HCT116 (cell line): ENCODE data around the gene RPTOR. TPM values are rescaled to one million over a fixed set of nuclear protein-coding genes. Genes with fewer than 3 reads are reported as not detected.

Source experiments
- ATAC-seq: fragments of 200-7000 bp; cut with Tn5 transposase; 2 replicates; pipeline ENCODE4 v1.9.1; 2020; ENCODE audit warnings: mild to moderate bottlenecking, moderate library complexity
- BruUV-seq: library from RNA; stranded (reverse); fragments of 400-500 nt; replicated peaks from 2 replicates; lab custom pipeline; 2021; lab: Mats Ljungman, UMichigan
- CTCF ChIA-PET: fragments of 300-600 bp; sonication (Branson Sonifier 250); formaldehyde crosslinking; loops from one replicate; lab custom pipeline; 2021; ENCODE audit warnings: antibody characterized with exemption; lab: Charles Lee
- POLR2A ChIA-PET: fragments of 300-600, 350-600 bp; sonication (Branson Sonifier 250); formaldehyde crosslinking; loops from one replicate; lab custom pipeline; 2021; ENCODE audit warnings: antibody characterized with exemption; lab: Charles Lee
- RAD21 ChIA-PET, 2 experiments: fragments of 300-600 bp; sonication (Branson Sonifier 250); formaldehyde crosslinking; loops; one replicate each; lab custom pipeline; 2023; ENCODE audit warnings: low total read pairs in 2 of 2; ENCODE audit not compliant: uncharacterized antibody in 2 of 2, unreplicated experiment in 2 of 2, low non-redundant PET in 1 of 2; lab: Charles Lee
- DNase-seq: peaks from one replicate; pipeline ENCODE4 v3.0.0-alpha.2; 2010; ENCODE audit warnings: low read depth, low spot score
- H2AFZ ChIP-seq: fragments of 200-600 bp; shearing (Covaris generic), sonication (generic); 2 replicates; pipeline ENCODE4 v1.6.1; 2017; ENCODE audit warnings: low read depth, mixed run types, mixed read lengths, antibody characterized with exemption, low read length; ENCODE audit not compliant: poor library complexity, severe bottlenecking
- H3K27ac ChIP-seq: 2 replicates; pipeline ENCODE4 v1.5.1; 2012; ENCODE audit warnings: low read depth, low read length
- H3K27me3 ChIP-seq: fragments of 200-600 bp; sonication (generic); 2 replicates; pipeline ENCODE4 v1.6.1; 2016; ENCODE audit warnings: mixed run types, low read length, mixed read lengths; ENCODE audit not compliant: insufficient read depth
- H3K36me3 ChIP-seq, 2 experiments: fragments of 200-500 bp in 1 of 2; fragments of 200-600 bp in 1 of 2; sonication (Bioruptor generic) in 1 of 2; sonication (generic) in 1 of 2; 2 replicates each; pipeline versions ENCODE4 v1.5.1 to v1.6.1; 2014 to 2016; ENCODE audit warnings: low read length in 2 of 2, inconsistent platforms in 1 of 2, mixed read lengths in 1 of 2, mixed run types in 1 of 2; ENCODE audit not compliant: insufficient read depth in 2 of 2, control insufficient read depth in 1 of 2
- H3K4me1 ChIP-seq, 2 experiments: fragments of 200-600 bp in 1 of 2; sonication (generic) in 1 of 2; 2 replicates each; pipeline versions ENCODE4 v1.5.1 to v1.6.1; 2012 to 2017; ENCODE audit warnings: low read length in 2 of 2, inconsistent platforms in 1 of 2, mild to moderate bottlenecking in 1 of 2, mixed read lengths in 1 of 2, mixed run types in 1 of 2, moderate library complexity in 1 of 2; ENCODE audit not compliant: insufficient read depth in 2 of 2, control insufficient read depth in 1 of 2
- H3K4me2 ChIP-seq: fragments of 200-600 bp; sonication (generic); 2 replicates; pipeline ENCODE4 v1.6.1; 2017; ENCODE audit warnings: mixed run types, low read length, mixed read lengths
- H3K4me3 ChIP-seq, 2 experiments: fragments of 200-600 bp in 1 of 2; sonication (generic) in 1 of 2; replicated peaks in 1 of 2; 2 replicates each; pipeline ENCODE4 v1.5.1; 2011 to 2016; ENCODE audit warnings: low read length in 2 of 2, control low read depth in 1 of 2, low read depth in 1 of 2, mild to moderate bottlenecking in 1 of 2, mixed read lengths in 1 of 2, mixed run types in 1 of 2
- H3K79me2 ChIP-seq: fragments of 200-600 bp; sonication (generic); 2 replicates; pipeline ENCODE4 v1.6.1; 2017; ENCODE audit warnings: mild to moderate bottlenecking, mixed run types, low read length, moderate library complexity, mixed read lengths; ENCODE audit not compliant: insufficient read depth
- H3K9ac ChIP-seq: fragments of 200-600 bp; sonication (generic); 2 replicates; pipeline ENCODE4 v1.6.1; 2016; ENCODE audit warnings: low read length, mixed read lengths
- H3K9me2 ChIP-seq: fragments of 200-600 bp; sonication (generic), shearing (Covaris generic); 2 replicates; pipeline ENCODE4 v1.6.1; 2017; ENCODE audit warnings: mixed run types, mild to moderate bottlenecking, moderate library complexity; ENCODE audit not compliant: insufficient read depth
- H3K9me3 ChIP-seq, 2 experiments: fragments of 200-500 bp in 1 of 2; fragments of 200-600 bp in 1 of 2; sonication (Bioruptor generic) in 1 of 2; sonication (generic) in 1 of 2; 2 replicates each; pipeline ENCODE4 v1.6.1; 2014 to 2017; ENCODE audit warnings: low read length in 2 of 2, mixed read lengths in 2 of 2, inconsistent platforms in 1 of 2, low read depth in 1 of 2, mild to moderate bottlenecking in 1 of 2, mixed run types in 1 of 2, moderate library complexity in 1 of 2; ENCODE audit not compliant: control insufficient read depth in 1 of 2, insufficient read depth in 1 of 2
- H4K20me1 ChIP-seq: fragments of 200-600 bp; sonication (generic), shearing (Covaris generic); 2 replicates; pipeline ENCODE4 v1.6.1; 2017; ENCODE audit warnings: mixed run types, mild to moderate bottlenecking, moderate library complexity; ENCODE audit not compliant: insufficient read depth
- ATF3 ChIP-seq: IDR thresholded peaks from 2 replicates; pipeline ENCODE4 v1.6.1; 2012
- CEBPB ChIP-seq: IDR thresholded peaks from 2 replicates; pipeline ENCODE4 v1.6.1; 2012; ENCODE audit warnings: low read depth
- CTCF ChIP-seq, 3 experiments: fragments of 200-600 bp in 1 of 3; sonication (generic) in 1 of 3; IDR thresholded peaks in 2 of 3; conservative IDR thresholded peaks in 1 of 3; 2 replicates each; pipeline ENCODE4 v1.5.1; 2012 to 2017; ENCODE audit warnings: low read depth in 2 of 3, low read length in 2 of 3, antibody characterized with exemption in 1 of 3, borderline replicate concordance in 1 of 3, control low read depth in 1 of 3, mild to moderate bottlenecking in 1 of 3, mixed read lengths in 1 of 3, mixed run types in 1 of 3, moderate library complexity in 1 of 3; ENCODE audit not compliant: insufficient read depth in 1 of 3
- EZH2 ChIP-seq: fragments of 200-600 bp; sonication (generic); IDR thresholded peaks from 2 replicates; pipeline ENCODE4 v1.6.1; 2017; ENCODE audit warnings: antibody characterized with exemption, mixed run types
- EZH2phosphoT487 ChIP-seq: fragments of 200-600 bp; IDR thresholded peaks from 2 replicates; pipeline ENCODE4 v1.6.1; 2018; ENCODE audit warnings: antibody characterized with exemption, borderline replicate concordance
- POLR2A ChIP-seq: IDR thresholded peaks from 2 replicates; pipeline ENCODE4 v1.7.0; 2011; ENCODE audit warnings: borderline replicate concordance; ENCODE audit not compliant: insufficient read depth, insufficient read length; ENCODE audit errors: extremely low read depth
- RAD21 ChIP-seq: IDR thresholded peaks from 2 replicates; pipeline ENCODE4 v1.6.1; 2012; ENCODE audit warnings: low read depth, mild to moderate bottlenecking
- REST ChIP-seq: IDR thresholded peaks from 2 replicates; pipeline ENCODE4 v1.6.1; 2012; ENCODE audit warnings: low read depth
- SIN3A ChIP-seq: IDR thresholded peaks from 2 replicates; pipeline ENCODE4 v1.6.1; 2012; ENCODE audit warnings: low read depth
- SP1 ChIP-seq: IDR thresholded peaks from 2 replicates; pipeline ENCODE4 v1.6.1; 2012; ENCODE audit warnings: low read depth
- SRF ChIP-seq: IDR thresholded peaks from 2 replicates; pipeline ENCODE4 v1.6.1; 2012; ENCODE audit warnings: low read depth
- ZNF274 ChIP-seq: fragments of 200-500 bp; sonication (Bioruptor generic); IDR thresholded peaks from 2 replicates; pipeline ENCODE4 v1.6.1; 2014; ENCODE audit warnings: mild to moderate bottlenecking, low read depth, low read length, inconsistent platforms
- intact Hi-C: fragments of 100-400 bp; cut with micrococcal nuclease; formaldehyde crosslinking; loops from 2 replicates; pipeline ENCODE4 v1.10.0; 2022
- total RNA-seq: library from RNA; stranded (reverse); gene quantifications from one replicate; pipeline ENCODE4 v1.2.1, GENCODE V29; 2021; ENCODE audit not compliant: unreplicated experiment

Gene RPTOR
- total RNA-seq, 1 experiment from 2014 or later = 69.5 TPM

- Histone ChIP-seq H3K4me1 (peaks cover 0 to 4% of the 10 kb centered on the region in 2 experiments; a peak in 1 of 4 replicates), H4K20me1 (peaks cover 27% of the 10 kb centered on the region; the same call in 1 of the 2 replicates), H3K4me3 (no peak overlapping the region), H3K9ac (no peak overlapping the region), H3K9me3 (no peaks in the 10 kb centered on the region), H3K36me3 (no peaks in the 10 kb centered on the region), H2AFZ (no peak overlapping the region), H3K27ac (no peak overlapping the region), H3K27me3 (no peaks in the 10 kb centered on the region), H3K4me2 (no peak overlapping the region), H3K9me2 (no peaks in the 10 kb centered on the region), H3K79me2 (peaks cover 94% of the 10 kb centered on the region)
- ChIA-PET RAD21 (no interaction called here), CTCF (interaction anchor here (0.9 kb wide), 1 partner anchor 11 kb away, joined by 3 read pairs; no protein-coding TSS in a partner anchor), POLR2A (no interaction called here)
- no peak for DNase-seq
- intact Hi-C loops = no loop called here
- BruUV-seq = no TSS peak
- ATAC-seq = no peak
- no peak for TF ChIP-seq RAD21
- no peak for TF ChIP-seq POLR2A
- no peak for TF ChIP-seq EZH2
- no peak for TF ChIP-seq CEBPB
- no peak for TF ChIP-seq ATF3
- TF ChIP-seq ZNF274 = no peak
- TF ChIP-seq REST = no peak
- TF ChIP-seq CTCF (IDR thresholded peaks at IDR 0.05 in 2 of 3, conservative IDR thresholded peaks at IDR 0.05 in 1 of 3; ENCODE audit: borderline replicate concordance in 1 of 3, insufficient read depth in 1 of 3, low read depth in 2 of 3, low read length in 2 of 3) = no peak
- TF ChIP-seq SP1 = no peak
- TF ChIP-seq EZH2phosphoT487 = no peak
- TF ChIP-seq SRF = no peak
- no peak for TF ChIP-seq SIN3A
These were observed 42.2 kb downstream of the RPTOR start for GRCh38 chr17:80586846-80587228.
